GM18868 (cell line): ENCODE results near the gene EPHA2.
"Not testable (repeated sequence)": the region's sequence is repeated elsewhere in the genome, so short reads cannot be mapped to it uniquely, and the experiment has no call there.

Experiments used
- ATAC-seq: cut with Tn5 transposase; IDR thresholded peaks from one replicate; pipeline ENCODE4 v1.9.1; 2021; ENCODE audit warnings: mild to moderate bottlenecking, moderate library complexity; ENCODE audit not compliant: unreplicated experiment

The EPHA2 gene

DNA sequence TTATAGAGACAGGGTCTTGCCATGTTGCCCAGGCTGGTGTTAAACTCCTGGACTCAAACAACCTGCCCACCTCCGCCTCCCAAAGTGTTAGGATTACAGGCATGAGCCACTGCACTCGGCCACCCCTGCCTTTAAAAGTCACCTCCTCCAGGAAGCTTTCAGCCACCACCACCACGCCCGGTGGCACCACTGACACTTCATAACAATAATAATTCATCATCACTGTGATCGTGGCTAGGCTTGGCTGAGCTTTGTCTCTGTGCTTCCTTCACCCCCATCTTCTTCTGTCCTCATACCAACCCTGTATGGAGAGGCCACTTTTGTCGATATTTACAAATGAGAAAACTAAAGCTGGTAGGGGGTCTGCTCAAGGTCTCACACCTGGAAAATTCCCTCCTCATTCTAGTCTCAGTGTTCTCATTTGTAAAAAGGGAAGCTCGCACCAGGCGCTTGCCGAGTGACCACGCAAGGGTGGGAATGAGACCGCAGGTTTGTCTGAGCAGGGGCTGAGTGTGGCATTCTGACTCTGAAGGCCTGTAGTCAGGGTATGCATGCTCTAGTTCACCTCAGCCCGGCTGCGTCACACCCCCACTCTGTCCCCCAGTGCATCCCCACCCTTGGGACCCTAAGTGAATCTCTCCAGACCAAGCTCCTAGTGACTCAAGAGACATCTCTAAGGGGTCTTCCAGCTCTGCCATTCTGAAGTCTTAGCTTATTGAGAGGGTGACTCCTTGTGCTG is 12.9 kb upstream of the EPHA2 start:
- no peak for ATAC-seq

DNA sequence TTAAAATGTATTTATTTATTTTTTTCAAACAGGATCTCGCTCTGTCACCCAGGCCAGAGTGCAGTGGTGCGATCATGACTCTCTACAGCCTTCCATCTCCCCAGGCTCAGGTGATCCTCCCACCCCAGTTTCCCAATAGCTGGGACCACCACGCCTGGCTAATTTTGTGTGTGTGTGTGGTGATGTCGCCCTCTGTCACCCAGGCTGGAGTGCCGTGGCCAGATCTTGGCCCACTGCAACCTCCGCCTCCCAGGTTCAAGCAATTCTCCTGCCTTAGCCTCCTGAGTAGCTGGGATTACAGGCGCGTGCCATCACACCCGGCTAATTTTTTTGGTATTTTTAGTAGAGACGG is 12.3 kb upstream of the EPHA2 start:
- not testable (repeated sequence) for ATAC-seq

DNA sequence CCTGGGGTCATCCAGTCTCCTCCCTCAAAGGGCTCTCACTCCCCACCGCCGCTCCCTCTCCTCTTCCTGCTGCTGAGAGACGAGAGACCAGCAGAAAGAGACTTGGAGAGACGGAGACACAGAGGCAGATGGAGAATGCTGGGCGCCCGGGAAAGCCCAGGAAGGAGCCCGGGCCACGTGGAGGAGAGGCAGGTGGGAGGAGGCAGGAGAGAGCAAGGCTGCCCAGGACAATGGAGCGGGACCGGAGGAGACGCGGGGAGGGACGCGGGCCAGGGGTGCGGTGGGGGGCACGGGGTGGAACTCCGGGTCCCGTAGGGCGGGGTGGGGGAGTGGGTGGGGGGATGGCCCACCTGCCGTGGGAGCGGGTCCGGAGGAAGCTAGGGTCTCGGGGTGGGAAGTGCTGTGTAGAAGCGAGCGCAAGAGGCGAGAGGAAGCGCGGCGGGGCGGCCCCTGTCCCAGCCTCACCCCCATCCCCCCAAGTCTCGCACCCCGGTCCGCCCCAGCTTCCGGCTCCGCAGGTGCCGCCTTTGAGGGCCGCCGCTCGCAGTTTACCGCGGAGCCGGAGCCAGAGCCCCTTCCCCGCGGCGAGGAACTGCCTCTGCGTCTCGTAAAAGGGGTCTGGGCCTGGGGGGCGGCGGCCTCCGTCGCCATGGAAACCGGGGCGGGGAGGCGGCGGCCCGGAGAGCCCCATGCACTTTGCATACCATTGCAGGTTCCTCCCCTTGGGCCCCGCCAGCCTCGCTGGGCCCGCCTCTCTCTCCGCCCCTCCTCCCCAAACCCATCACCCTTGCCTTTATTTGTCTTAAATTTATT is 11.7 kb upstream of the EPHA2 start:
- ATAC-seq = no peak

DNA sequence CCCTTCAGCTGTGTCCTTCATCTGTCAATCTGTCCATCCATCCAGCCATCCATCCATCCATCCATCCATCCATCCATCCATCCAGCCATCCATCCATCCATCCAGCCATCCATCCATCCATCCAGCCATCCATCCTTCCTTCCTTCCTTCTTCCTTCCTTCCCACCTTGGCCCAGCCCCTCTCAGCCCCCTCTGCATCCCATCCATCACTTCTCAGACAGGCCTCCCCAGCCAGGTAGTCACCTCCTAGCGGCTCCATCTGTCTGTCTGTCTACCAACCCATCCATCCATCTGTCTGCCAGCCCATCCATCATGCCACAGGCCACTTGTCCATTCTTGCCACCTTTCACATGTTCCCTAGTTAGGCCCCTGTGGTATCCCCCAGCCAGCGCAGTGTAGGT is 10.2 kb upstream of the EPHA2 start:
- ATAC-seq = no peak

DNA sequence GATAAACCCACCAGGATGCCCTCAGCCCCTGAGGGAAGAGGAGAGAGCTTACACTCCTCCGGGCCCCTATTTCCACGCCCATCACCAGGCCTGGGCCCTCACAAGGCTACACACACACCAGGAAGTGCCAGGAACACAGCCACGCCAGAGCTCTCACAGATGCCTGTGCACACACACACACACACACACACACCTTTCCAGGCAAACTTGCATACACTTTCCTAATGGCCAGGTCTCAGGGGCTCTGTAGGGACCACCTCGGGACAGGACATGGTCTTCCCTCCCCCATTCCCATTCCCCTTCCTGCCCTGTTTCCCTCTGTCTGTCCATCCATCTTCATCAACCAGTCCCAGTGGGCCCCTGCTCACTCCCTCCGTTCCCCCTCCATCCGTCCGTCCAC is 9.7 kb upstream of the EPHA2 start:
- ATAC-seq = no peak

DNA sequence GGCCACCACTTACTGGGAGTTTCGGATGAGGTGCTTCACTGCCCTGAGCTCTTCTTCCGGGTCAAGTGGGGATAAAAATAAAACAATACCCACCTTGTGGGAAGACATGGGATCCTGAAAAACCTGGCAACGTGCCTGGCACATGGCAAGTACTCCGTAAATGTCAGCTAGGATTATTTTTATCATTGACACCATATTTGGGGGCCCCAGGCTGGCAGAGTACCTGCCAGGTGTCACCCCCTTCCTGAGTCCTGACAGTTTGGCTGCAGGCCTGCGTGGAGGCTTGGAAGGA is 9.2 kb upstream of the EPHA2 start:
- no peak for ATAC-seq

DNA sequence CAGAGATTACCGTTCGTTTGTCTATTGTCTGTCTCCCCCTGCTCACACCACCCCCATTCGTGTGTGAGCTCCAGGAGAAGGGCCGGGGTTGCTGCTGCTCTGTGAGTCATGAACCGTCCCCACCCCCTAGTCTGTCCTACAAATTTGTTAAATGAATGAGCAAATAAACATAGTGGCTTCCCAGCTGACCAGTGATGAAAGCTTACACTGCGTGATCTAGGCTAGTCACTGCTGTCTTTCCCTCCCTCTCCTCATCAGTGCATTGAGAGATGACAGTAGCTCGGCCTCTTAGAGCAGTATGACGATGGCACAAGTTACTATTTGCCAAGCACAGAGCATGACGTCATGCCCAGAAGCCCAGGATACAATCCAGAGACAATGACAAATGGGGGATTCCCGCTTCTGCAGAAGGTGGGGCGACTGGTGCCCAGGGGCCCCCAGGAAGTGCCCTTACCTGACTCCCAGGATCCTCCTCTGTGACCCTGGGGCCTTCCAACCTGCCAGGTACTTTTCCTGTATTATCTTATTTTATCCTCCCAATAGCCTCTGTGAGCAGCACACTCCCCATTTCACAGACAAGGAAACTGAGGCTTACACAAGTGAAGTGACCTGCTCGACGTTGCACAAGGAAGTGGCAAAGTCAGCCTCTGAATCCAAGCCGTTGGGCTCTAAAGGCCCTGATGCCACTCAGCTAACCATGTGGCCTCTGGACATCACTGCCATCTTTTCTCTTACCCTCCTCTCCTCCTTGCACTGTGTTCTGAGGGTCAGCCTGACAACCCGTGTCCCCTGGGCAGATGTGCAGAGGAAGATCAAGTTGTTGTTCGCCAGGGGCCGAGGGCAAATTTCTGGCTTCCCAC is 8.6 kb upstream of the EPHA2 start:
- ATAC-seq = no peak

DNA sequence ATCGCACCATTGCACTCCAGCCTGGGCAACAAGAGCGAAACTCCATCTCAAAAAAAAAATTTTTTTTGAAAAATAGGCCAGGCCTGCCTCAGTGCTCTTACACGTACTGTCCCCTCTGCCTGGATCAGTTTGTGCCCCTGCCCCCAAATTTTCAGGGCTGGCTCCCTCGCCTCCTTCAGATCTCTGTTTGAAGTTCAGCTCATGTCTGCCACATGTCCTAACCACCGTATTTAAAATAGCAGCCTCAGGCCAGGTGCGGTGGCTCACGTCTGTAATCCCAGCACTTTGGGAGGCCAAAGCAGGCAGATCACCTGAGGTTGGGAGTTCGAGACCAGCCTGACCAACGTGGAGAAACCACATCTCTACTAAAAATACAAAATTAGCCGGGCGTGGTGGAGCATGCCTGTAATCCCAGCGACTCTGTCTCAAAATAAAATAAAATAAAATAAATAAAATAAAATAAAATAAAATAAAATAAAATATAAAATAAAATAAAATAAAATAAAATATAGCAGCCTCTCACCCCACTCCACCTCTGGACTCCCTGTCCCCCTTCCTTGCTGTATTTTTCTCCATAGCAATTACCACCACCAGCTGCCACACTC is 7.8 kb upstream of the EPHA2 start:
- ATAC-seq = not testable (repeated sequence)

DNA sequence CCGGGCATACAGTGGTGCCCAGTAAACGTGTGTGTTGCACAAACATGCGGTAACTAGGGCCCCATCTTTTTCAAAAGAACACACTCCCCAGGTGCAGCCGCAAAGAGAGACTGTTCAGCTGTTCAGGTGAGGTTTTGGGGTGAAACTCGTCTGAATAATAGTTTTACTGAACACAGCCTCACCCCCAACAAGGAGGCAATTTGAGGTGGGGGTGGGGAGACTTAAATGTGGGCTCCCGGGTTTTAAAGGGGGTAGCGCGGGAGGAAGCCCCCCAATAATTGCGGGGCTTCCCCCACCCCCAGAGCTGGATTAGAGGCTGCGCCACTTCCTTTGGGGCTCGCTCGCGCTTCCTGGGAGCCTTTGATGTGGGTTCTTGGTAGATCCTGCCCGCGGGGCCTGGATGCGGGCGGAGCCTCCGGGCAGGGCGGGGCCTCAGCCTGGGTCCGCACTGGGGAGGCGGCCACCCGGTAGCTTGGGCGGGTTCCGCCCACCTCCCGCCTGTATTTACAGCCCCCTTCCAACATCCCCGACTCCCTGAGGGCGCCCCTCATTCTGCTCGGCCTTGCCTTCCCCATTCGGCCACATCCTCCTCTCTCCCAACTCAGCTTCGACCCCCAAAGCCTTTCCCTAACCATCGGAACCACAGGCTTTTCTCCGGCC is 6.4 kb upstream of the EPHA2 start:
- ATAC-seq = no peak

DNA sequence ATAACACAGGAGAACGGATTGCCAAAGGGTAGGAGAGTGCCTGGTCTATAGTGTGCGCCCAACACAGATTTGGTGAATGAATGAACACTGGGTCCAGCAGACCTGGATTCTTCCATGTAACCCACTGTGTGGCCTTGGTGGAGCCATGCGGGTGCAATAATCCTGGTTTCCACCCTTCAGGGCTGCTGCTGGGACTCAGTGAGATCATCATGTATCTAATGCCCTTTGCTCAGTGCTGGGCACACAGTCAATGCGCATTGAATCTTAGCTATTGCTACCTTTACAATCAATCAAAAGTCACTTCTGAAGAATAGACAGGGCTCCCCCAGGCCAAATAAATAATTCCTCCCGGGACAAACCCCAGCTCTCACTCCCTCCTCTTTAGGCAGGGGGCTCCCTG is 5.8 kb upstream of the EPHA2 start:
- no peak for ATAC-seq

DNA sequence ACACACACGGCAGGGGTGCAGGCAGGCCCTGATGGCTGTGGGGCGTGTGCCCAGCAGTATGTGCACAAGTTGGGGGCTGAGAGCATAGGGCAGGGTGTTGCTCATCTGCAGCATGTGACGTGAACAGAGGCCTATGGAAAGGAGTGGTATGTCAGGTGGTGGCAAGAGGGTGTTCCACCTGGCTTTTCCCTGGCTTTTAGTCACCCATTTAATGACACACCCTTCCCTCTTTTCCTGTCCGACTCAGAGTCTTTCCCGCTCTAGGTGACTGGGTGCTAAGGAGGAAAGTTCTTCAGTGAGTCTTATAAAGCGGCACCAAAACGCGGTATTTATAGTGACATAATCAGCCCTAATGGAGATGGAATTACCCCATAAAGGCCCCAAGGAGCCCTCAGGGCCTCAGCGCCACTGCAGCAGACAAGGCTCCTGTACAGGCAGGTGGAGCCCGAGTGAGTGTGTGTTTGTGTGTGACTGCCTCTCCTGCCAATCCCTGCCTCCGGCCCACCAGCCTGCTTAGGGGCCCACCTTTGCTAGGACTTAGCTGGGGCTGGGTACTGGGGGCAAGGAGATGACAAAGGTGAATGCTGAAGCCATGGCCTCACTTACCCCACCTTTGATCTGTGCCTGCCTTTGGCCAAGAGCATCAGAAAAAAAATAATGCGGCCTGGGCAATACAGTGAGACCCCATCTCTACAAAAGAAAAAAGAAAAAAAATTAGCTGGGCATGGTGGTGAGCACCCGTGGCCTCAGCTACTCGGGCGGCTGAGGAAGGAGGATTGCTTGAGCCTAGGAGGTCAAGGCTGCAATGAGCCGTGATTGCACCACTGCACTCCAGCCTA is 3.3 kb upstream of the EPHA2 start:
- ATAC-seq = no peak

DNA sequence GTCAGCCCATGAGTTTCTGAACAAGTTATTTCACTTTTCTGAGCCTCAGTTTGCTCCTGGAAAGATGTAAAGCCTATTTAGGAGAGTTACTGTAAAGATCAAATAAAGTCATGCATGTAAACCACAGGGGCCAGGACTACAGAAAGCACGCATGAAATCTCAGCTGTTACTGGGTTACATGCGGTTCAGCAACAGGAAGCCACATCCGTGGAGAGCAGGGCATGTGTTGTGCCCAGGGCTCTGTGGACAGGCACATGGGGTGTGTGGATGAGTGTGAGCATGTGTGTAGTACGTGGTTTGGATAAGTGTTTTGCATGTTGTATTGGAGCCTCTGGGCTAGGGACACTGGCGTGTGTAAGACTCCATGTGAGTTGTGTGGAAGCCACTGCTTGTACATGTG is 2.2 kb upstream of the EPHA2 start:
- no peak for ATAC-seq

DNA sequence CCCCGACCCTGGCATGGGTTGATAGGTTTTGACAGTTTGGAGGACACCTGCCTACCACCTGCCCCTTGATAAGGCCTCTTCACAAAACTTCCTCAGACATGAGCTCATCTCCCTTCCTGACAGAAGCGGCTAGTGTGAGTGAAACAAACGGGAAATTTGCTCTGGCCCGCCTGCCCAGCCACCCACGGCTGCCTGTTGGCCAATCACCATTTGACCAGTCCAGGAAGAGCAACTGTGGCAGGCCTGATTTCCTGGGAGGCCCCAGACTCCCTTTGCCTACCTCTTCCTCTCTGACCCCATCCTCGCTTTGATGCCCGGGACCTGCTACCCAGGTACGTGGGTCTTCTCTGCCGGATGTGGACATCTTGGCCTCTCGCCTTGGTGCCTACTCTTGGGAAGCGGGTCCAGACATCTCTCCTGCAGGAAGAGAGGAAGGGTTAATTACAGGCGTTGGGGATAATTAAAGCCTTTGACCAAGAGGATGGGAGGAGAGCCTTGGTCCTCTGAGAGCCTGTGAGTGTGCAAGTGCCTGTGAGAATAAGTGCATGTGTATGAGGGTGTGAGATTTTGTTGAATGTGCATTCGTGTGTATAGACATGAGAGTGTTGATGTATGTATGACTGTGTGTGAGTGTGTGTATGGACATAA is 1.1 kb upstream of the EPHA2 start:
- ATAC-seq = no peak

DNA sequence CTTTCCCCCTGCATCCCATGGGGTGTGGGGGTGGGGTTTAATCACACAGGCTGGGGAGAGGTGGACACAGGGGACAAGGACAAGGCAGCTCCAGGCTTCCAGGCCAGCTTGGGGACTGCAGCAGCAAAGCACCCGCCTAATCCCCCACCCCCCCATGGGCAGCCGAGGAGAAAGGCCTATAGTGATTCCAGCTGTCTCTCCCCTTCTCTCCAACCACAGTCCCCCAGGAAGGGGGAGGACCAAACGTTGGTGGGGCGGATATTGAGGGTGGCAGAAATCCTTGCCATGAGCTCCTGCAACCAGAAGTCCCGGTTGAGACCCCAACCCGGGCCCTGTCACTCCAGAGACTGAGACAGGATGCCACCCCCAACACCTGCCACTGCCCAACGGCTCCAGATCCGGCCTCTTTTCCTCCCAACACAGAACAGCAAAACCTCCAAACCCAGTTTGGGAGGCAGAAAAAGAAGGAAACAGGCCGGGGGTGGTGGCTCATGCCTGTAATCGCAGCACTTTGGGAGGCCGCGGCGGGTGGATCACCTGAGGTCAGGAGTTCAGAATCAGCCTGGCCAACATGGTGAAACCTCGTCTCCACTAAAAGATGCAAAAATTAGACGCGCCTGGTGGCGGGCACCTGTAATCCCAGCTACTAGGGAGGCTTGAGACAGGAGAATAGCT is 1.7 kb downstream of the EPHA2 start:
- no peak for ATAC-seq

DNA sequence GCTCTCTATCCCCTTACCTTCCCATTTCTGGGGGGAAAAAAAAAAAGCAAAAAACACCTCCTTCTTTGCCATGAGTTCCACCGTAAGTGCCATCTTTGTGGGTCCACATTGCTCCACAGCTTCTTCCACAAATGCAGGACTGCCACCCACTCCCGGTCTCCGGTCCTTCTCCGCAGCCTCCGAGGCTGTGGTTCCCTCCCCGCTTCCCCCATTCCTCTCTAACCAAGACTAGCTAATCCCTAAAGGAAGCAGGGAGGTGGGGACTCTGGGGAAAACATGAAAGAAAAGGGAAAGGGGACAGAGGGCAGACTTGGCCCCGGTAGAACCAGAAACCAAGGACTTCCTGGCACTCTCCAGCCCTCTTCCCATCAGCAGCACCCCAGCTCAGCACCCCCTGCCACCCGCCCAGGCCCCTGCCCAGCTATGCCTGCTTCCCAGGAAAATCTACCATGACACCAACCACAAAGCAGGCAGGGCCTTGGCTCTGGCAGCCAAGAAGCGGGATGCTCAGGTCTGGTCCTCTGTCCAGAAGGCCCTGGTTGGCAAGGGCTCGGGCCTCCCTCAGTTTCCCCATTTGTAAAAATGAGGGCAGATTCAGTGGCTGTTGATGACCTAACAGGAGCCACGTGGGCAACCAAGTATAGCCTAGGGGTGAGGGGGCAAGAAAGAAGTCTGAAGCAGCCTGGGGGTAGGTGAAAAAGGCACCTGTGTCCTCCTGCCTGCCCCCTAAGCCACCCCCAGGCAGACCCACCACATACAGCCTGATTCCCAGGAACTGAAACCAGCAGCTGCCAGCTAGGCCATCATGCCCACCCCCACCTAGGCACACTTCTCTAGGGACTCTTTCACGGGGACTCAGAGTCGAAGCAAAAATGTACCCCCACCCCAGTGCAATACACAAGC is 2.5 kb downstream of the EPHA2 start:
- ATAC-seq = no peak

DNA sequence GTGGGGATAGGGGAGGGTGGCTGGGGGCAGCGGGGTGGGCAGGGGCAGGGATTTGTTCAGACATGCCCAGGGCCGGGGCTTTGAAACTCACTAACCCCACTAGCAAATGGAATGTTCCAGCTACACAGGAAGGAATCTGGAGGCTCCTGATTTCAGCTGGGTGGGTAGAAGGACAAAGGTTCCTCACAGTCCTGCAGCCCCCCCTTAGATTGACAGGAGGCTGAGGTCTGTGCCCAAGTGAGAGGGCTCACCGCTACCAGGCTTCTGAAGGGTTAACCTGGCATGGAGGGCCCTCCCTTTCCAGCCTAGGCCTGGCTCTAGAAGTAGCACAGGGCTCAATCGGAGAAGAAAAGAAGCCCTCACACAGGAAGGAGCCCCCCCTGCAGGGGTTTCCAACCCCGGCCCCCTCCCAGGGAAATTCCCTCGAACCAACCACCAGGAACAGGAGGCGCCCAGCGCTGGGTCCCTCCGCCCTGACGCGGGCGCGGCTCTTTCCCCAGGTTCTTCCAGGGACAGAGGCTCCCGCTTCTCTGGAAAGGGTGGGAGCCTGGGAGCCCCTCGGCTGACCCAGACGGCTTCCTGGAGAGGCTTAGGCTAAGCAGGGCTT is 3.3 kb downstream of the EPHA2 start:
- ATAC-seq = no peak

DNA sequence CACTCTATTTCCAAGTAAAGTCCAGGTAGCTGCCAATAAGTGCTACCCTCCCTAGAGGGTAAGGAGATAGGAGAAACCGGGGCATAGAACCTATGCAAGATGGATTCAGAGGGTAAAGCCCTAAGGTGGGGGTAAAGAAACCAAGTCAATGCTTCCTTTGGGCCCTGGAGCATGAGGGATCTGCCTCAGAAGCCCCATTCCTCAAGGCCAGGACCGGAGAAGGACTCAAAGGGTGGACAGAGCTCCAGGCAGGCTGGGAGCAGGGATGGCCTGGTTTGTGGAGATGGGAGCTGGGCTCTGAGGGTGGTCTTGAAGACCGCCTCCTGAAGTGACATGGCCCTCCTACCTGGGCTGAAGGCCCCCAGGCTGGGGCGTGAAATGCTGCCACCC is 3.9 kb downstream of the EPHA2 start:
- no peak for ATAC-seq
